CD4-positive, alpha-beta T cell treated with Interleukin-15 for 4 hours (primary cell): Measurements from ENCODE around the gene MYO5C.
"Not testable (repeated sequence)": the region's sequence is repeated elsewhere in the genome, so short reads cannot be mapped to it uniquely, and the experiment has no call there.

Experiments
- DNase-seq: peaks from one replicate; pipeline ENCODE4 v3.0.0-alpha.2; 2020; ENCODE audit warnings: low spot score

Gene MYO5C

GRCh38 chr15:52308446-52309153 lies 13.0 kb upstream of the MYO5C start:
- DNase-seq = no peak

- no peak for DNase-seq
These were observed 12.2 kb upstream of the MYO5C start for GRCh38 chr15:52307847-52308246.

- no peak for DNase-seq
These were observed 10.7 kb upstream of the MYO5C start for GRCh38 chr15:52306270-52306669.

GRCh38 chr15:52303093-52303772 lies 7.6 kb upstream of the MYO5C start:
- DNase-seq = no peak

- DNase-seq = no peak
These were observed 5.8 kb upstream of the MYO5C start for GRCh38 chr15:52301265-52301847.

GRCh38 chr15:52294881-52295420 lies 653 bp downstream of the MYO5C start:
- DNase-seq = no peak

- no peak for DNase-seq
These were observed 2.7 kb downstream of the MYO5C start for GRCh38 chr15:52292780-52293392.

- no peak for DNase-seq
These were observed 4.4 kb downstream of the MYO5C start for GRCh38 chr15:52291204-52291603.

- DNase-seq = no peak
These were observed 4.8 kb downstream of the MYO5C start for GRCh38 chr15:52290800-52291199.

GRCh38 chr15:52290329-52290728 lies 5.3 kb downstream of the MYO5C start:
- no peak for DNase-seq

- no peak for DNase-seq
These were observed 5.9 kb downstream of the MYO5C start for GRCh38 chr15:52289629-52290081.

- DNase-seq = no peak
These were observed 6.6 kb downstream of the MYO5C start for GRCh38 chr15:52288986-52289385.

GRCh38 chr15:52288051-52288942 lies 7.3 kb downstream of the MYO5C start:
- DNase-seq = no peak

- no peak for DNase-seq
These were observed 8.5 kb downstream of the MYO5C start for GRCh38 chr15:52287114-52287513.

- not testable (repeated sequence) for DNase-seq
These were observed 9.7 kb downstream of the MYO5C start for GRCh38 chr15:52285941-52286340.

- DNase-seq = no peak
These were observed 11.4 kb downstream of the MYO5C start for GRCh38 chr15:52284164-52284563.

- no peak for DNase-seq
These were observed 12.3 kb downstream of the MYO5C start for GRCh38 chr15:52283281-52283680.

- DNase-seq = no peak
These were observed 13.2 kb downstream of the MYO5C start for GRCh38 chr15:52282418-52282817.

- no peak for DNase-seq
These were observed 14.2 kb downstream of the MYO5C start for GRCh38 chr15:52281085-52282035.

- no peak for DNase-seq
These were observed 15.1 kb downstream of the MYO5C start for GRCh38 chr15:52280326-52281084.
